Hematopoietic multipotent progenitor cell (in vitro differentiated cells): ENCODE results near the gene PDK3. TPM values are rescaled to one million over a fixed set of nuclear protein-coding genes. Genes with fewer than 3 reads are reported as not detected.

ENCODE experiments used
- DNase-seq, 3 donors: peaks; one replicate each; pipeline ENCODE4 v3.0.0-alpha.2; 2011 to 2015; ENCODE audit warnings: low read depth in 2 of 3, low spot score in 2 of 3
- small RNA-seq: library from RNA; depleted of rRNA; stranded (forward); fragments of <200 nt; gene quantifications from one replicate; pipeline ENCODE3, GENCODE V24; 2012
- total RNA-seq: library from RNA; depleted of rRNA; stranded (reverse); fragments of >200 nt; gene quantifications from one replicate; pipeline ENCODE4 v1.2.3, GENCODE V29; 2012

Gene PDK3
- total RNA-seq, 1 donor, result 12.7 TPM

DNA sequence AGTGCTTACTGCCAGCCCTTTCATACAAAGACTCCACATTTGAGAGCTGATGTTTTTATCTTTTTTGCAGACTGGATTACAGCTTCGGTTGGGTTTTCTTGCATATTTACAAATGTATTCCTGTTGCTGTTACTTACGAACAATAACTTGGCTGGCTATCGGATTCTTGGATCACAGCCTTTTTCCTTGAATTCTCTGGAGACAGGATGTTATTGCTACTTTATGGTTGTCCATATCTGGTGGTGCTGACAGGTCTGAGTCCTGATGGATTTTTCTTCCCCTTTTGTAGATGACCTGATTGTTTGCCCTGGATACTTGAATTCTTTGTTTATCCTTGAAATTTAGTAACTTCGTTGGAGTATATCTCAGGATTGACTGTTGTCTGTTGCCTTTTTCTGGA lies 77.7 kb downstream of the PDK3 start:
- DNase-seq, result no peak

DNA sequence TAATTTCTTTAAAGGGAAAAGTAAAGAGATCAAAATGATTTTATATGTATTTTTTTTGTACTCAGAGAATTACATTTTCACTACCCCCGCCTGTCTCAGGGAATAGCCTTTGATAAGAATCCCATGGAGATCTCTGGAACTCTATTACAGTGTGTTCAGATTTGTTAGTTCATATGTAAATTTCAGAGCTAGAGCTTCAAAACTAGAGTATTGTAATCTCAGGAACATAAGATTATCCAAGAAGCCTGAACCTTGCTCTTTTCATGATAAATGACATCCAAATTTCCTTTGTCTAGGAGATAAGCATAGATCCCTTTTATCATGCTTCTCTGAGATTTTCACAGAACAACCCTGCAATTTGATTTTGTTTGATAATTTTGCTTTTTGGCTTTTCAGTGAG lies 82.9 kb downstream of the PDK3 start:
- no peak for DNase-seq

DNA sequence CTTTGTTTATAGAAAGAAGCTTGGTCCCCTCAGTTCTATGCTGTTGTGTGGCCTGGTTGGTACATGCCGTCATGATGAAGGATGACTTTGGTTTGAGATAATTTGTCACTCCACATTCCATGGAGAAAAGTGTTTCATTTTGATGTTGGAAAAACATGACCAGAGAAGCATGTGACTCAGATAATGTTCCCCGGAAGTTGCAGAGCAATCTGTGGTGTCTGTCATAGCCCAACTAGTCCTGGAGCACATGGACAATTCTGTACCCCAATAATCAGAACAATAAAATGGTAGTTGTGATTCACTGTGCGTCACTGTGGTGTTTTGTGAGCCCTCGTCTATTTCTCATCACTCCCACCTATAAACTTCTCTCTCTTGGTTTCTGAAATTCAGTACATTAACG lies 85.1 kb downstream of the PDK3 start:
- DNase-seq, result no peak

DNA sequence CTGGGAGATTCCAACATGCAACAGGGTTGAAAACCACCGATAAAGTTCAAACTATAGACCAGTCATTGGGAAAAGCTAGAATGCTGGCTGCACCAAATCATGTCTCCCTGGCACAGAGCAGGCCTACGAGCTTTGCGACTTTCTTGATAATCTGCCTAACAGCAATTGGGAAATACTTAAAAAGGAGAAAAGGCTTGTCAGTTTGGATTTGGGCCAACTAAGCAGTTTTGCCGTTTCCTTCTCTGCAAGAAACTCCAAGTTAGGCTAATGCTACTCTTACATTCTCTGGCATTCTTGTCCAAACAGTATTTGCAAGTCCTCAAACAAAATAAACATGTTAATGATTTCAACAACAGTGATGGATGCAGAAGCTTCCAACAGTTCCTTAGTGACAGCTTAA lies 87.9 kb downstream of the PDK3 start:
- no peak for DNase-seq

DNA sequence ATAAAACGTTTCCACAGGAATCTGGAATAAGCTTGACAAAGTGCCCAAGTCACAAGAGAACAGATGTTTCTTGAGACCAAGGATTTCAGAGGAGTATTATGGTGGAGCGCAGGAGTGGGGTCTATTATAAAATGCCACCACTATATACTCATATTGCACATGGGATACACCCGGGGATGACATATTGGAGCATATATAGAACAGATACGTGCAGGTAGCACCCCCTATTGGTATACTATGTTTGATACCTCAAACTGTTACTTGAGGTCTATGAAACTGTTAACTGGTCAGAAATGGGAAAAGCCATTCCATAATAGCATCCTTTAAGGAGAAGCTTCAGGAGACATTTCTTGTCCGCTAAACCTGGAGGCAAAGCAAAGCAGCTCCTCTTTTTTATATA lies 96.0 kb downstream of the PDK3 start:
- no peak for DNase-seq

DNA sequence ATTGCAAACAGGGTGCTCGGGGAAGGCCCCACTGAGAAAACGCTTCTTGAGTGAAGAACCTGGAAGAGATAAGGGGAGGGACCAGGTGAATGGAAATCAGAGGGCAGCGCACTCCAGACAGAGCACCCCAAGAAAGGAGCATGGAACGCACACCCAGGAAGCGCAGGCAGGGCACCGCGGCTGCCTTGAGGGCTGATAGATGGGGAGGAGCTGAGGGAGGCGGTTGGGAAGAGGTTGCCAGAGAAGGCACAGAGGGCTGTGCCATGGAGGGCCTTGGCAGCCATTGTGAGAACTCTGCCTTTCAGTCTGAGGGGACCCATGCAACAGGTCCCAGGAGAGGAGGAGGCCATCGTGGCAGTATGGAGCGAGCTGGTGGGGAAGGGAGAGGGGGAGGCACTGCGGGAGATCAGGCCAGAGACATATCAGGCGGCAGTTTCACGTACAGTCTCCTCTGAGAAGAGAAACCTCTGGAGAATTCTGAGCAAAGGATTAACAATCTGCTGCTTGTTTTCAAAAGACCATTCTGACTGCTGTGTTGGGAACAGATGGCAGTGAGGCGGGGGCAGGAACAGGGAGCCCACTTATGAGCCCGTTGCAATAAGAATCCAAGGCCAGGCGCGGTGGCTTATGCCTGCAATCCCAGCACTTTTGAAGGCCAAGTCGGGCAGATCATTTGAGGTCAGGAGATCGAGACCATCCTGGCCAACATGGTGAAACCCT lies 98.4 kb downstream of the PDK3 start:
- no peak for DNase-seq

DNA sequence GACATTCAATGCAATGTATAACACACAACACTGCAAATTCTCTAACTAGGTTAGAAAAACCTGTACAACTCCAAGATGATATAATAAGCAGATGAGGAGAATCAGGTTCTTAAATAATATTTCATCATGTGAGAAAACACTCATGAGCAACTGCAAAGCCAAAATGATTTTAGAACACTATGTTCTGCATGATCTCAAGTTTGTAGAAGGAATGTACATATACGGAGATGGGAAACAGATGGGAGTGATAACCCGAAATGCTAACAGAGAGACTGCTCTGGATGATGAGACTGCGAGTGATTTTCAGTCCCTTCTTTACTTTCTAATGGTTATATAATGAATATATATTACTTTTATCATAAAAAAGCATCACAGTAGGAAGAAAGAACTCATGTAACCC lies 101.2 kb downstream of the PDK3 start:
- DNase-seq, result no peak

DNA sequence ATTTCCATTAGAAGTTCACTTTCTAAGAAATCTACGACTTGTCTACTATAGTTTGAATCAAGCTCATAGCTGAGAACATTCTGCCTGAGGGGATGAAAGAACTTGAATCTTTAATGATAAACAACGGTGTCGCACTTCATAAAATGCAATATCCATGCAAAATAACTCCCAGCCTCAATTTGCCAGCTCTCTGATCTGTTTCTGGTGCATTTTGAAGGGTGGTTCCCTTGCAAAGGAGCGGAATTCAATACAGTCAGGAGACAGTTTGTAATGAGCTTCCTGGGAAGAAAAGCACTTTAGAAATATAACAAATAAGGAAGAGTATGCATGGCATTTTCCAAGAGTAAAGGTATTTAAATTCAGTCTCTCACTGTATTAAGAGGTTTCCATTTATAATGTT lies 102.1 kb downstream of the PDK3 start:
- DNase-seq, result no peak

DNA sequence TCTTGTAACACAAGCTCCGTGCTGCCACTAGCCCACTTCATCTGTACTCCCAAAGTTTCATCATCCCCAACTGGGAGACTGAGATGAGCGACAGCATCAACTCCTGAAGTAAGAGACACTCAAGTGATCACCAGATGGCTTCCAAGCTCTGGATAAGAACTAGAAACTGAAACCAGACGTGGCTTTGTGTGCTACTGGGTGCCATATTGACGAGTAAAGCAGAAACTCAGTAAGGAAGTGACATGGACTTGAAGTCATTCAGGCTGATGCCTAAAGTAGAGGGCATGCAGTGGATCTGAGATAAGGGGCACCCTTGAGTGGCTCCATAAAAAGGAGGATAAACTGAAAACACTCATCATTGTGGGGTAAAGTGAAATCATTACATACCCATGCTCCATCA lies 109.7 kb downstream of the PDK3 start:
- no peak for DNase-seq

DNA sequence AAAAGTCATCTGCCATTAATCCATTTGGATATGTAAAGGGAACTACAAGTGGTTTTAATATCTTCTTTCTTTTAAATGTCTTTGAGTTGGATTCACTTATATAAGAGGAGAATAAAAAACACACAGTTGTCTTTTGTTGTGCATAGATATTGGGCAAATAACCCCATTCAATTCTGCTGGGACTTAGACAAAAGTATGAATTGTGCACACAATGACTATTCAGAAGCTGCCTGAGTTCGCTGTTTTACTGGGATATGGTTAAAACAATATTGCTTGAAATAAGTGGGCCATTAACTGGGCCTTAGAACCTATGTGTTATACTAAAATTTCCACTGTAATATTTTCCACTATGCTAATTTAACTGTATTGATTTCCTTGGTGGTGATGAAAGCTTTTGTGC lies 110.4 kb downstream of the PDK3 start:
- no peak for DNase-seq

DNA sequence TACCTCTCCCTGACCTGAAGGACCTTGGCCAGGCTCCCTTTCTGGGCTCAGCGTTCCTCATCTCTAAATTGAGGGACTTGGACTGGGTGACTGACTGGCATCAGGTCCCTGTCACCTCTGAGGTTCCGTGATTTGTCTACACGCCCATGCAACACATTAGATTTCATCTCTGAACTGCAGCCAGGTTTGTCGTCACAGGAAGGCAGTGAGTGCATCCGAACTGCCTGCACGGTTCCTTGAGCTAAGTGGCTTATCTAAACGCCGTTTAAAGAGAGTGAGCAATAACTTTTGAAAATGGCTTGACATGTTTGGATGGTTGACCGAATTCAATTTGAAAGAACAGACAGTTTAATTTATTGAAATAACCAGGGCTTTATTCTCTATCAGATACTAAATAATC lies 112.0 kb downstream of the PDK3 start:
- DNase-seq, result no peak

Small RNAs within 50 kb of the gene (small RNA-seq; reads per million reads assigned to genes)
- not detected for gene SNRPEP9

Other genes starting within 250 kb of the PDK3 start
- gene SUPT20HL2, start 151.2 kb upstream of the PDK3 start, total RNA-seq, result not detected
- under 0.01 TPM for gene SUPT20HL1, start 104.6 kb upstream of the PDK3 start, total RNA-seq
- 14.3 TPM for gene PCYT1B, start 182.1 kb downstream of the PDK3 start, total RNA-seq
- gene POLA1, start 228.6 kb downstream of the PDK3 start, total RNA-seq, result 12.9 TPM